GM18507 (cell line): Measurements from ENCODE around the gene RSRC1.
"Not testable (repeated sequence)": the region's sequence is repeated elsewhere in the genome, so short reads cannot be mapped to it uniquely, and the experiment has no call there.

Experiments
- DNase-seq: peaks from one replicate; pipeline ENCODE4 v3.0.0; 2011; ENCODE audit warnings: low read depth; ENCODE audit not compliant: insufficient read length; ENCODE audit errors: extremely low spot score
- FAIRE-seq: peaks from 2 replicates; lab custom pipeline; 2011; peaks lifted over from hg19 to GRCh38; lab: Jason Lieb, UNC

The RSRC1 gene

DNA sequence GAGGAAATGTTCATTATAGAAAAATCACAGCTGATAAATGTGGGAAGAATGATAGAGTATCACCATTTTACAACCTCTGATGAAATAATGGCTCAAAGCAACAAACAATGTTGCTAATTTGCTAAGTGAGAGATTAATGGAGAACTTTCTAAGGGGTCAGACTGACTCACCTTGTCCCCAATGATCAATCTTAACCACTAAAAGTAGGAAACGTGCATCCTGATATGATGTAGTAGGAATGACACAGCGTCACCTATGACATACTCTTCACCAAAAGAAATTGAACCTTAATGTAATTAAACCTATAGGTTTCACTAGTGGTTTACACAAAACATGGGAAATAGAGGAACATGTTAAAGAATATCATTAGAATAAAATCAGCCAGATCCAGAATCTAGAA lies 426.0 kb downstream of the RSRC1 start:
- no peak for FAIRE-seq

GRCh38 chr3:158539414-158540014 lies 429.6 kb downstream of the RSRC1 start:
- DNase-seq (no peak), FAIRE-seq (peak; percentile 46)

More for the DNA sequence above, 426.0 kb downstream of the RSRC1 start:
- DNase-seq = no peak

- DNase-seq (no peak), FAIRE-seq (no peak)
These were observed 430.2 kb downstream of the RSRC1 start for GRCh38 chr3:158540066-158540465.

GRCh38 chr3:158548691-158549090 lies 438.8 kb downstream of the RSRC1 start:
- FAIRE-seq = no peak

GRCh38 chr3:158549938-158550337 lies 440.0 kb downstream of the RSRC1 start:
- DNase-seq, FAIRE-seq: not testable (repeated sequence)

More at GRCh38 chr3:158548691-158549090, 438.8 kb downstream of the RSRC1 start:
- no peak for DNase-seq

- FAIRE-seq (no peak), DNase-seq (no peak)
These were observed 442.2 kb downstream of the RSRC1 start for GRCh38 chr3:158552124-158552523.

DNA sequence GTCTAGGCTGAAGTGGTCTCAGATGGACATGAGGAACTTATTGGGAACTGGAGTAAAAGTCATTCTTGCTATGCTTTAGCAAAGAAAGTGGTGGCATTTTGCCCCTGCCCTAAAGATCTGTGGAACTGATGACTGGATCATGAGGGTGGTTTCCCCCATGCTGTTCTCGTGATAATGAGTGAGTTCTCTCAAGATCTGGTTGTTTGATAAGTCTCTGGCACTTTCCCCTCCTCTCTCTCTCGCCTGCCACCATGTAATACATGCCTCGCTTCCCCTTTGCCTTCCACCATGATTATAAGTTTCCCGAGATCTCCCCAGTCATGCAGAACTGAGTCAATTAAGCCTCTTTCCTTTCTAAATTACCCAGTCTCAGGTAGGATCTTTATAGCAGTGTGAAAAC lies 449.6 kb downstream of the RSRC1 start:
- DNase-seq = no peak
- FAIRE-seq = no peak

GRCh38 chr3:158560979-158561378 lies 451.1 kb downstream of the RSRC1 start:
- DNase-seq (no peak), FAIRE-seq (no peak)

GRCh38 chr3:158562674-158563073 lies 452.8 kb downstream of the RSRC1 start:
- FAIRE-seq = no peak
- DNase-seq = no peak

- FAIRE-seq = no peak
- DNase-seq = no peak
These were observed 453.2 kb downstream of the RSRC1 start for GRCh38 chr3:158563076-158563475.

- FAIRE-seq = no peak
These were observed 455.2 kb downstream of the RSRC1 start for GRCh38 chr3:158565076-158565475.

GRCh38 chr3:158568784-158569183 lies 458.9 kb downstream of the RSRC1 start:
- DNase-seq = no peak
- no peak for FAIRE-seq

More at GRCh38 chr3:158565076-158565475, 455.2 kb downstream of the RSRC1 start:
- no peak for DNase-seq

GRCh38 chr3:158569794-158570193 lies 459.9 kb downstream of the RSRC1 start:
- DNase-seq (no peak), FAIRE-seq (no peak)

GRCh38 chr3:158570999-158571702 lies 461.3 kb downstream of the RSRC1 start, which contains the start of gene MLF1:
Gene MLF1 (plus strand): TSS chr3:158571194. CDS start chr3:158571301, 107 bp downstream.
- FAIRE-seq = peak; percentile 77
- DNase-seq = peak; percentile 77

- DNase-seq (no peak), FAIRE-seq (no peak)
These were observed 462.3 kb downstream of the RSRC1 start for GRCh38 chr3:158571969-158572765.

DNA sequence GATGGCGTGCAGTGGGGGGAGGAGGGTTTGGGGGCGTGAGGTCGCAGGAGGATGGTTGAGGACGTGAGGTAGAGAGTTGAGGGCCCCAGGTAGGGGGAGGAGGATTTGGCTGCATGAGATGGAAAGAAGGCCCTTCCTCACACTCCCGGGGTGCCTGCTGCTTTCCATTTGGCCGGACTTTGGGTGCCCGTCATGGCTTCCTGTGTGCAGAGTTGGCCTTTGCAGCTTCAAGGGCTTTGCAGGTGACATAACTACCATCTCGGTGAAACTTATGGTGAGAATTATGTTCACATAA lies 462.8 kb downstream of the RSRC1 start:
- FAIRE-seq = no peak

DNA sequence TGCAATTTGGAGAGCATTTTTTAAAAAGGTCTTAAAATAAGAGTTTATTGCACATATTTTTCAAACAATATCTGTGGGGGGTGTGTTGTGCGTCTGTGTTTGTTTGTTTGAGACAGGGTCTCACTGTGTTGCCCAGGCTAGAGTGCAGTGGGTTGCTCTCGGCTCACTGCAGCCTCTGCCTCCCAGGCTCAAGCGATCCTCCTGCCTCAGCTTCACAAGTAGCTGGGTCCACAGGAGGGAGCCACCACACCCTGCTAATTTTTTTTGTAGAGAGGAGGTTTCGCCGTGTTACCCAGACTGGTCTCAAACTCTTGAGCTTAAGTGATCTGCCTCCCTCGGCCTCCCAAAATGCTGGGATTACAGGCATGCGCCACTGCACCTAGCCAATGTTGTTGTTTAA lies 463.8 kb downstream of the RSRC1 start:
- FAIRE-seq (no peak), DNase-seq (no peak)

More for the DNA sequence above, 462.8 kb downstream of the RSRC1 start:
- no peak for DNase-seq

DNA sequence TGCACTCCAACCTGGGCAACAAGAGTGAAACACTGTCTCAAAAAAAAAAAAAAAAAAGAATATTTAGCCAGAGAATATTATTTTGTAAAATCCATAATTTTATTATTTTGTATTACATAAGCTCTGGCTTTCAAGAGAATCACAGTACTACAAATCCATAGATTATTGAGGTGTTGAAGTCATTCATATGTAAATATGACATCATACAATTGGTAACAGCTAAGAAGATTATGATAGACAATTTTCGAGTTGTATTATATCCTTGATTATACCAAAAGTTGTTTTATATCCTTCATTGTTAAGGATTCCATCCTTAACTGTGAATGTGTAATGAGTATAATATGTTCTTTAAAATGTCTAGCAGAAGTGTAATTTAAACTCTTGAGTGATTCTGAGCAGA lies 464.8 kb downstream of the RSRC1 start:
- DNase-seq (no peak), FAIRE-seq (no peak)

DNA sequence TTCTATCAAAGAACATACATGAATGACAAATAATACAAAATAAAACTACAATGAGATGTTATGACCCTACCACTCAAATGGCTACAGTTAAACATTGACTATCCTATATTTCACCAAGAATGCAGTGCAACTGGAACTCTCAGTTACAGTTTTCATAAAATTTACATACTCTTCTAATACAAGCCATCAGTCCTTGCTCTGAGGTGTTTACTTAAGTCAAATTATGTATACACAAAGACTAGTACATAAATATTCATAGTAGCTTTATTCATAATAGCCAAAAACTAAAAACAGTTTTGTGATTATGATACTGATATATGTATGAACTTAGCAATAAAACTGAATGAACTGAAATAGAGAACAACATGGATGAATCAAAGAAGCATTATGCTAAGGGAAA lies 480.3 kb downstream of the RSRC1 start:
- DNase-seq = no peak
- FAIRE-seq = no peak
